ENCODE data around the gene MYO1D. TPM values are rescaled to one million over a fixed set of nuclear protein-coding genes. Genes with fewer than 3 reads are reported as not detected.
"Not testable (repeated sequence)": the region's sequence is repeated elsewhere in the genome, so short reads cannot be mapped to it uniquely, and the experiment has no call there.

Gene MYO1D
- polyA plus RNA-seq, 10 donors: 3.8 to 7.8 (median 5.4) TPM

DNA sequence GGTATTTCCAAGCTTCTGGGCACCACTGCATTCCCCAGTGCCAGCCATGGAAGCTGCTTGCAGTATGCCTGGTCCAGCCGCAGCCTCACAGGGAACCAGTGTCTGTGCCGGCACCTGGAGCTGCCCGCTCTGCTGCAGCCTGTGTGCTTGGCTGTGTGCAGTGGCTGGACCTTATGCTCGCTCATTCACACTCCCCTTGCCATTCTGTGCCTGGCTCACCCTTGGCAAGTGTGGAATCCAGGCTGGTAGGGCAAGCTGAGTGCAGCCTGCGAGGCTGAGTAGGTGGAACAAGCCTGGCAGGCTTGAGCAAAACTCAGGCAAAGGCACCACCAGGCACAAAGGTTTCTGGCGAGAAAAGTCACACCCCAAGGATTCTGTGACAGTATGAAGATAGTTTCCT is 144.0 kb downstream of the MYO1D start:
- no peak for DNase-seq

DNA sequence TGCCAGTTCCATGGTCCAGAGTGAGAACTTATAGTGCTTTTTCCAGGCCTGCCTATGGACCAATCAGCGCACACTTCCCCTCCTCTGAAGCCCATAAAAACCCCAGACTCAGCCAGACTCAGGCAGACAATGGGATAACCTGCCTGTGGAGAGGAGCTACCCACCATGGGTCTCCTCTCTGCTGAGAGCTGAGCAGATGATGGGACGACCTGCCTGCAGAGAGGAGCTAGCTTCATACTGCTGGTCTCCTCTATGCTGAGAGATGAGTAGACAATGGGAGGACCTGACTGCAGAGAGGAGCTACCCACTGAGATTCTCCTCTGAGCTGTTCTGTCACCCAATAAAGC is 144.7 kb downstream of the MYO1D start:
- no peak for DNase-seq

DNA sequence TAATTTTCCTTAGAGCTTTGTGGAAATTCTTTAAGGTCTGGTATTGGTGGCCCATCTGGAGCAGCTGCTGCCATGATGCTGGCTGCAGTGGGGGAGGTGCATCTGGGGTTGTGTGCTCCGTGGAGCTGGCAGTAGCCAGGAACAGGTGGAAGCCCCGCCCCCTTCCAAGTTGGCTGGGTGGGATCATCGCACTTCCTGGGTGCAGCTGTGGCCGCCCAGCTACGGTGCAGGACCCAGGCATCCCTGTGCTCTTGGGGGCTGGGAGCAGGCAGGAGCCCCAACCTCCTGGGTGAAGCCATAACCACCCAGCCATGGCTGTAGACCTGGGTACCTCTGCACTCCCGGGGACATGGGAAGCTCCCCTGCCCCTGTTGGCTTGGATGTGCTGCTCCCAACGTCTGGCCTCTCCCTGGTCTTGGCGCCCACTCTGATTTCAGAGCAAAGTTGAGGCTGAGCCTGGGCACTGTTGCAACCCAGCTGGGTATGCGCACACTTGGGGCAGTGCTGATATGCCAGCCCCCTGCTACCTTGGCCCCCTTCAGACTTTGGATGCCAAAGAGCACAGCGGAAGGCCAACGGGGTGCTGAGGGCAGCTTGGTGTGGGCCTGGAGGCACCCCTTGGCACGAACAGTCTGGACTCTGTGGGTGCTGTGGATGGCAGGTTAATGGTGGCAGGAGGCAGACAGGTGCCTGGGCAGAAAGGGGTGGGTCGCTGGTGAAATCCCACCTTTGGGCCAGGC is 145.2 kb downstream of the MYO1D start:
- no peak for DNase-seq

DNA sequence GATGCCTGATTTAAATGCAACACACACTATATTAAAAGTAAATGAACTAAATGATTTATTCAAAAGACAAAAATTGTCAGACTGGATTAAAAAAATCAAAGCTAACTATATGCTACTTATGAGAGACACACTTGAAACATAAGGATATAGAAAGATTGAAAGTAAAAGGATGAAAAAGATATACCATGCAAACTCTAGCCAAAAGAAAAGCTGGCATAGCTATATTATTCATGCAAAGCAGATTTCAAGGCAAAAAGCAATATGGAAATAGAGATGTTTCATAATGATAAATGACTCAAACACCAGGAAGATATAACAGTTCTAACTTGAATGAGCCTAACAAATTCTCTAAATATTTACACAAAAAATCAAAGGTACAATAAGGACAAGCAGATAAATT is 149.2 kb downstream of the MYO1D start:
- no peak for DNase-seq

DNA sequence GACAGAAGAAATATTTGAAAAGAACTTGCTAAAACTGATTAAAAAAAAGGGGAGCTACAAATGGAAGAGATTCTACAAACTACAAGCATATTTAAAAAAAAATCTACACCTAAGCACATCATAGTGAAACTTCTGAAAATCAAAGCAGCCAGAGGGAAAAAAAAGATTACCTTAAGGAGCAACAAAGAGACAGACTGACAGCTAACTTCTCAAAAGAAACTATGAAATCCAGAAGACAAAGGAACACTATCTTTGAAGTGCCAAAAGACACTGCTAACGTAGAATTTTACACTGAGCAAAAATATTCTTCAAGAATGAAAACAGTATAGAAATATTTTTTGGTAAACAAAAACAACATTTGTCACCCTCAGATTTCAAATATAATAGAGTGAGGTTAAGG is 151.2 kb downstream of the MYO1D start:
- no peak for DNase-seq

DNA sequence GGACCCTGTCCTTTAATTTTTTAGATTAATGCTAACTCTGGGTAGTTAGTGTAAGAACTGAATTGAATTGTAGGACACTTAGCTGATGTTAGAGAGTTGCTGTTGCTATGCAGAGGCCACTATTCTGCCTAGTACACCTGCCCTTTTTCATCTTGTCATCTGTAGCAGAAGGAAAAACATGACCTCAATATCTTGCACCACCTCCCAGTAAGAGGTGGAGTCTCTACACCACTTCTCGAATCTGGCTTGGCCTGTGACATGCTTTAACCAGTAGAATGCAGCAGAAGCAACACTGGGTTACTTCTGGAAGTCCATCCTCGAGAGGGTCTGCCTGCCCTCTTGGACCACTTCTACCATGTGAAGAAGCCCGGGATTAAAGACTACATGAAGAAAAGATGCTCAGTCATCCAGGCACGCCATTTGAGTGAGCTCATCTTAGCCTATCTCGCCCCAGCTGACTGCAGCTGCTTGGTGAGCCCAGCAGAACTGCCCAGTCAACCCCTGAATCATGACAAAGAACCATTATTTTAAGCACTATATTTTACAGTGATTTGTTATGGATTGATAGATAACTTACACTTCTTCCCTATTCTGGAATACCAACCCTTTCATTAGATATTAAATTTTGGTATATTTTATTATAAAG is 153.5 kb downstream of the MYO1D start:
- DNase-seq: peak in 1 of 3 donors; percentile 18

DNA sequence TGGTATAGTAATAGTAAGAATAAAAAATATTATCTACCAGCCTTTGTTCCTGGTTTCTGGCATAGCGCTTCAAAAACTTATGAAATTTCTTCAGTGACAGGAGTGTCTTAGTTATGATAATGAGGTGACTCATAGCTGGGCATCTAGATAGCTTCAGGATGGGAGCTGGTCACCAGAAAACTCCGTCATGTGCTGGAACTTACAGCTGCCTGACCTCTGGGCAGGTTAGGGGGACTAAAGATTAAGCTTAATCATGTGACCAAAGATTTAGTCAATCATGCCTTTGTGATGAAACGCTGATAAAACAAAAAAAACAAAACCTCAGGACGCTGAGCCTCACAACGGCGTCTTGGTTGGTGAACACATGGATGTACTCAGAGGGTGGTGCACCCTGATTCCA is 154.2 kb downstream of the MYO1D start:
- no peak for DNase-seq

DNA sequence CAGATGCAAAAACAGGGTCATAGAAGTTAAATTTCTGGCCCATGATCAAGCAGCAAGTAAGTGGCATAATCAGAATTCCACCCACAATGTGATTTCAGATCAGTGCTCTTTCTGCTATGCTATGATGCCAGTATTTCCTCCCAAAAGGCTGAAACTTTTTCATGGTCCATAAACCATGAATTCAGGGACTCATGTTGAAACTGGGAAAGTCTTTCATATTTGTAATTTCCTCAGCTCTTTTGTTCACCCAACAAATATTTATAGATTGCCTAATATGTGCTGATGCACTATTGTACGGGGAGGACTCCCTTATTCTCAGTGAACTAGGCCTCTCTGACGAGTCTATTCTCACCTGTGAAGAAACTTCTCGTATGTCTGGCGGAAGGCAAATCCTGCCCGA is 156.3 kb downstream of the MYO1D start:
- DNase-seq: no peak

DNA sequence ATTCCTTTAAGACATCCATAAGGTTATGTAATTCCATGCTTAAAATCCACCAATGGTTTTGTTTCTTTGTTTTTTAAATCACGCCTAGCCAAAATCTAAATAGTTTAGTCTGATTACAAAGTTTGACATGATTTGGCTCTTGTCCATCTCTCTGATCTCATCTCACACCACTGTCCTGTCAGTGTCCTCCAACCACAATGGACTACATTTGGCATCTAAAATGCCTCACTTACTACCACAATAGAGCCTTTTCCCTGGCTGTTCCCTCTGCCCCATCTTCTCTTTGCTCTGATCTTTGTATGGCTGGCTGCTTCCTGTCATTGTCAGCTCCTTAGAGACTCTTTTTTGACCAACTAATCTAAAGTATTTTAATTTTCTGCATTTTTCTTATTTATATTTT is 157.2 kb downstream of the MYO1D start:
- no peak for DNase-seq

DNA sequence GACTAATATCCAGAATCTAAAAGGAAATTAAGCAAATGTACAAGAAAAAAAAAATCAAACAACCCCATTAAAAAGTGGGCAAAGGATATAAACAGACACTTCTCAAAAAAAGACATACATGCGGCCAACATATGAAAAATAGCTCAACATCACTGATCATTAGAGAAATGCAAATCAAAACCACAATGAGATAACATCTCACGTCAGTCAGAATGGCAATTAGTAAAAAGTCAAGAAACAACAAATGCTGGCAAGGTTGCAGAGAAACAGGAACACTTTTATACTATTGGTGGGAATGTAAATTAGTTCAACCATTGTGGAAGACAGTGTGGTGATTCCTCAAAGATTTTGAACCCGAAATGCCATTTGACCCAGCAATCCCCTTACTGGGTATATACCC is 162.0 kb downstream of the MYO1D start:
- DNase-seq: not testable (repeated sequence)

DNA sequence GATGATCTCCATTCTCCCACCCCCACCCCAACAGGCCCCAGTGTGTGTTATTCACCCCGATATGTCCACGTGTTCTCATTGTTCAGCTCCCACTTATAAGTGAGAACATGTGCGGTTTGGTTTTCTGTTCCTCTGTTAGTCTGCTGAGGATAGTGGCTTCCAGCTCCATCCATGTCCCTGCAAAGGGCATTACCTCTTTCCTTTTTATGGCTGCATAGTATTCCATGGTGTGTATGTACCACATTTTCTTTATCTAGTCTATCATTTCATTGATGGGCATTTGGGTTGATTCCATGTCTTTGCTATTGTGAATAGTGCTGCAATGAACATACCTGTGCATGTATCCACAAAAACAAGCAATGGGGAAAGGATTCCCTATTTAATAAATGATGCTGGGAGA is 162.7 kb downstream of the MYO1D start:
- not testable (repeated sequence) for DNase-seq

DNA sequence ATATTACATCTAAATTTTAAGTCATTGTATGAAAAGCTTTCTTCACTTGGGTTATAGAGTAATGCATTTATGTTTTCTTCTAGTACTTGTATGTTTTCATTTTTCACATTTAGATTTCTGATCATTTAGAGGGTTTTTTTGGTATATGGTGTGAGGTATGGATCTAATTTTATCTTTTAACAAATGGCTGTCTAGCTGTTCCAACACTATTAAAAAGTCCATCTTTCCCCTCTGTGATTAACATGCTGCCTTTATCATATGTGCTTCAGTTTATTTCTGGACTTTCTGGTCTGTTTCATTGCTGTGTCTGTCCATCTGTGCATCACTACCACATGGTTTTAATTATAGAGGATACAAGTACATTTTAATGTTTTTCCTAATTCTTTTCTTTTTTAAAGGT is 163.8 kb downstream of the MYO1D start:
- no peak for DNase-seq

DNA sequence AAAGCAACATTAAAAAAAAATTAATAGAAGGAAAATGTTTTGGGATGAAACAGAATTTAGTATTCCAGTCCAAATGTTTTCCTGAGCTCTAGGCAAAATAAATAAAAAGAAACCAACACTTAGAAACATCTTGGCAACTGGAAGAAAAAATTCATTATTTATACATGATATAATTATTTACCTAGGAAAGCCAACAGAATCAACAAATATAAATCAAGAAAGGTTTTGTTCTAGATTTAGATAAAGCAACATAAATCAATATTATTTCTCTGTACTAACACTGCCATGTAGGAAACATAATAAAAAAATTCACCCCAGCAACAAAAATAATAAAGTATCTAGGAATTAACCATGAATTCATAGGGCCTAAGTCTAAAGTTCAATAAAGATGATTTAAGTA is 167.4 kb downstream of the MYO1D start:
- DNase-seq: no peak

DNA sequence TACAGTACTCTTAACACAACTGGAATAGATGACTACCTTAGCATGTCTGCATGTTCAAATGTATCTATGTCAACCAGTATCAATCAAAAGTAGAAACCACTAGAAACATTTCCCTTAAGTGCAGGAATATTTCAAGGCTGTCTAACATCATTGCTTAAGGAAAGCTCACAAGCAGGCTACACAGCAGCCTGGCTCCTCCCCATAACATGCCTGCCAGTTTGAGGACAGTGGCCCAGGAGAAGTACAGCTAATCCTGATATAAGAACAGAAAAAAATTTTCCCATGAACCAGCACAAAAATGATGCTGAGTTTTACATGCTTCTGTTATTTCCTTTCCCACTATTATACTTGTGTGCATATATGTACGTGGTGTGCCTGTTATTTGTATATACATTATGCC is 175.1 kb downstream of the MYO1D start:
- DNase-seq: no peak

DNA sequence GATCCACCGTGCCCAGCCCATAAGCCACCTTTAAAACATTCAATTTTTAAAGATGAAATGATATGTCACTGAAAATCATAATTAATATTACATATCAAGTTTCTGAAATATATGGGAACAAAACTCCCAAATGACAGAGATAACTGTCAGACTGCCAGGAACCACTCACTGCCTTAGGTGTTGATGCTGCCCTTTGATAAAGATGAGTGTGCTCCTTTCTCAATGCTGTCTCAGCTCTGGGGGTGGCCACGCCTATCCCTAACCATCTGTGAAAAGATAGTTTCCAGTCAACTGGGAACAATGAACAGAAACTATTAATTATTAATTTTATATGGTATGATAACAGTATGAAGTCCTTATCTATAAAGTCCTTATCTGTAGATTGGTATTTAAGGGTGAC is 177.7 kb downstream of the MYO1D start:
- no peak for DNase-seq

DNA sequence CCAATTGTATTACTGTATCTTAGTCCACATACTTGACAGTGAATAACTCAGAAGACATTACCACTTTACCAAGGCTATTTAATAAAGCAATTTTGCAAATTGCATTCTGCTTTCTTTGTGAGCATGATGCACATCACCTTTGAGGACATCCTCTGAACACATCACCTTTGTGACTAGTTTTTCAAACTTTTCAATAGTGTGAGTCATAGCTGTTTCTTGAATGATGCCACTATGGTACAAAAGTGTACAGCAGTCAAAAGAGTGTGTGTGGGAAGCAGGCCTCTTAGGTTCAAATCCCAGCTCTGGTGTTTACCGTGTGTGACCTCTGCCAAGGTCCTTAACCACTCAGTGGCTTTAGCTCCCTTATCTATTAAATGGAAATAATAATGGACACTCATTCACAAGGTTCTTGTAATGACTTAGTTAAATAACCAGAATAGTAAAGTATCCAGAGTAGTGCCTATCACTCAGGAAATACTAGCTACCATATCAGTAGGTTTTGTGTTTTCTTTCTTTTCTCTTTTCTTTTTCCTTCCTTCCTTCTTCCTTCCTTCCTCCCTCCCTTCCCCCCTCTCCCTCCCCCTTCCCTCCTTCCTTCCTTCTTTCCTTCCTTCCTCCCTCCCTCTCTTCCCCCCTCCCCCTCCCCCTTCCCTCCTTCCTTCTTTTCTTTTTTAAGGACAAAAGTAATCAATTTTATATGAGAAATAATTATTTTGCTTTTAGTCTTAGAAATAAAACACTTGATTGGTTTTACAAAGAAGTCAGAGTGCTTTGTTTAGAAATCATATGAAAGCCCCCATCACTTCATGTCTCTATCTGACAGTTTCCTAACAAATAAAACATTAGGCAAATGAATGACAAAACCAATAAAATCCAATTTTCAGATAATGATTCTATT is 178.9 kb downstream of the MYO1D start:
- DNase-seq: no peak

DNA sequence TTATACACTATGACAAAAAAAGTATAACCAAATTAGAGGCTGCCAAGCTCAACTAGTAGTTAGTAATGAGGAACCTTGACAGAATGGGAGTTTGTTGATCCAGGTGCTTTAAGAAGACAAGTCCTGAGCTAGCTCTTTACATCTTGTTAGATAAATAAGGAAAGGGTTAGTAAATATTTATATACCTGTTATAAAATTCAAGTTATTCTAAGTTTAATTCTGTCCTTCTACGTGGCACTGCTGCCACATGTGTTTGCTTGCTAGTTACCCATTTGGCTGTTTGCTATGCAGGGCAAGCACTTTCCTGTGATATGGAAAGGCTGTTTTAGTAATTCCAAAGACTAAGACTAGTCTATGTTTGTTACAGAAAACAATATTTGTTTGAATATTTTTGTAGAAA is 180.5 kb downstream of the MYO1D start:
- no peak for DNase-seq

DNA sequence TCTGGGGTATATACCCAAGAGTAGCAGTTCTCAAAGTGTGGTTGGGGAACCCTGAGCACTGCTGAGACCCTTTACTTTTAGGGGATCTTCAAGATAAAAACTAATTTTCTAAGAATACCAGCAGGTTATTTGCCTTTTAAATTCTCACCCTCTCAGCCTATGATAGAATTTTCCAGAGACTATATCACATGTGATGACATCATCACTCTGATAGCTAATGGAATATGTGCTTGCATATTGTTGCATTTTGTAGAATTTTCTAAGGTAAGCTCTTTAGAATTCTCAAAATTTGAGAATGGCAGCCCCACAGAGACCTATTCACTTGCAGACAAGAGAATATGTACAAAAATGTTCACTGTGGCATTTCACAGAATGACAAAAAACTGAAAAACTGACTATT is 181.1 kb downstream of the MYO1D start:
- DNase-seq: no peak

DNA sequence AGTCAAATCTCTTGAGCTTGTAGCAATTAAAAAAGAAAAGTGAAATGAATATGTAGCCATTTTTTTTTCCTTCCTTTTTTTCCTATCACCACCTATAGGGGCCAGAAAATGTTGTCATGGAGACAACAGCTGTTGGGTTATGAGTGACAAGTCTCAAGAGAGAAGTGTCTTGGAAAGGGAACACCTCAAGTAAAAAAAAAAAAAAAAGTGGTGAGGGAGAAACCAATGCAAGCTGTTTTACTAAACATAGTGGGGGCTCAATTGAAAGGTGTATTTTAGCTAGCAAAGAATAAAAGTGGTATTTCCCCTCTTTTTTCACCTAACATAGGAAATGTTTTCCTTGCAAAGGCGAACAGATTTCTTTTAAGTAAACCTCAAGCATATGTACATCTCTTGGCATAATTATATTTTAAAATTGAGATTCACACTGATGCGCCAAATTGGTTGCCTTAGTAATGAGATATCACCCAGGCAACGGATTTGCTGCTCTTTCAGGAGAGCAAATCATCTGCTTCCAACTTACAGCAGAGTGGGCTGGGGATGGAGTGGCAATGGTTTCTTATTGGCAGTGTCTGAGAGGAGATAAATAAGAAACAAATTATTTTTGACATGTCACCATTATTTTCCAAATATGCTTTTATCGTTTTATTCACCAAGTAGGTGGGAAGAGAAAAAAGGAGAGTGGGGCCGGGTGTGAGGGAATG is 183.6 kb downstream of the MYO1D start:
- no peak for DNase-seq

DNA sequence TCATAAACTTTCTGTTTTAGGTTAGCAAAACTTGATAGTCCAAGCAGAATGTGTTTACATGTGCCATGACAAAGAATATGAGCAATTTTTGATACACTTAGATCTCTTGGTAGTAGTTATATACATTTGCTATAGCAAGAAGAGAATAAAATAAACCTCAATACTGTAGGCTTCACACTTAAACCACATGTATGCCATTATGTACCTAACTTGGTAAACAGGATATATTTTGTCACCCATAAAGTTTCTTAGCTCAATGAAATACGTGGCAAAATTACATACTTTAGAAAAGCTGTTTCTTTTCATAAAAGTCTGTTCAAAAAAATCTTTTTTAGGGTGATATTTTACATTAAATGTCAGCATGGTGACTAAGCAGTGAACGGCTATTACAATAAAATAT is 184.7 kb downstream of the MYO1D start:
- no peak for DNase-seq

DNA sequence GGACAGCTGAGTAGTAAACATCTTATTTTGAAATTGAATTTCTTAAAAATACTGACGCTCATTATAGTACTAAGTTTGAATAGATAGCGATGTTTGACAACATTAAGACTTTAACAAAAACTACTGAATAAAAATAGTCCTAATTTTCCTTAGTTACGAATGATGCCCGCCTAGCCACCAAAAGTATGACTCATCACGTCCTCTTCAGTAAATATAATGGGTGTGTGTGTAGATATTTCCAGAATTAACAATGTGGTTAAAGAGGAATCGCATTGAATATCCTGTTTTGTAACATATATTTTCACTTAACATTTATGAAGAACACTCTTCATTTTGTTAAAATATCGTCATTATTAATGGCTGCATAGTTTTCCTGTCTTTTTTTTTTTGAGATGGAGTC is 187.6 kb downstream of the MYO1D start:
- no peak for DNase-seq

DNA sequence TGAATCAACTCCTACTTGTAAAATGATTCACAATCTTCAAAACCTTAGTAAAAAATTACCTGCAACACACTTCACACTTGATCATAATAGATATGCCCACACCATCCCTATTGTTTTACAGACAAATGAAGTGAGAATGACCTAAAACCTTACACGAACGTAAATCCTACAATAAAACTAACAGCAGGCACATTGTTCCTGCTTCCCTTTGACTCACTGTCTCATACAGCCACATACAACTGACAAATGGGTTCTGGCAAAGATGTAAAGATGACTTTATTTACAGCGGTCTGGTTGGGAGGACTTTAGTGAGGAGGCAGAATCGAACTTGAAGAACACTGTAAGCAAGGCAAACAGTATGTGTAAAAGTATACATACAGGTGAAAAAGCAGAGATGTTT is 188.7 kb downstream of the MYO1D start:
- DNase-seq: no peak
